SK-N-SH (cell line): ENCODE measurements around the gene NOXRED1. TPM values are rescaled to one million over a fixed set of nuclear protein-coding genes. Genes with fewer than 3 reads are reported as not detected.
A peak's percentile ranks its signal among the peaks of the same experiment; 100 is the strongest.

Experiments used
- CTCF ChIA-PET: fragments of 300-600, 350-600 bp; formaldehyde crosslinking; extraction: SDS; loops from one replicate; lab custom pipeline; 2021; lab: Yijun Ruan, JAX
- POLR2A ChIA-PET: fragments of 350-600 bp; sonication (Branson Sonifier 250); formaldehyde crosslinking; extraction: SDS; loops from one replicate; lab custom pipeline; 2020; ENCODE audit warnings: antibody characterized with exemption, inconsistent platforms; lab: Yijun Ruan, JAX
- DNase-seq: peaks from one replicate; pipeline ENCODE4 v3.0.0; 2012
- H2AFZ ChIP-seq: fragments of 200-600 bp; sonication (generic); 2 replicates; pipeline ENCODE4 v1.8.1; 2016; ENCODE audit warnings: antibody characterized with exemption, mild to moderate bottlenecking, low read depth
- H3F3A ChIP-seq: fragments of 200-600 bp; sonication (generic); replicated peaks from 2 replicates; pipeline ENCODE3; 2016; ENCODE audit warnings: antibody characterized with exemption, mild to moderate bottlenecking; ENCODE audit not compliant: insufficient read depth
- H3K27ac ChIP-seq, 2 experiments: fragments of 200-500 bp in 1 of 2; fragments of 200-600 bp in 1 of 2; sonication (Bioruptor generic) in 1 of 2; sonication (generic), shearing (Covaris generic) in 1 of 2; 2 replicates each; pipeline versions ENCODE4 v1.5.1 to v1.6.1; 2014 to 2016; ENCODE audit warnings: low read depth in 2 of 2, inconsistent platforms in 1 of 2, low read length in 1 of 2, mild to moderate bottlenecking in 1 of 2, mixed read lengths in 1 of 2
- H3K27me3 ChIP-seq: fragments of 200-600 bp; sonication (generic), shearing (Covaris generic); 2 replicates; pipeline ENCODE4 v1.6.1; 2016; ENCODE audit warnings: mixed run types; ENCODE audit not compliant: insufficient read depth
- H3K36me3 ChIP-seq, 2 experiments: fragments of 200-500 bp in 1 of 2; fragments of 200-600 bp in 1 of 2; sonication (Bioruptor generic) in 1 of 2; sonication (generic) in 1 of 2; replicated peaks in 1 of 2; 2 replicates each; pipeline versions ENCODE3 to v1.5.1; 2014 to 2016; ENCODE audit warnings: low read length in 1 of 2, mild to moderate bottlenecking in 1 of 2; ENCODE audit not compliant: insufficient read depth in 2 of 2, control insufficient read depth in 1 of 2
- H3K4me1 ChIP-seq, 2 experiments: fragments of 200-500 bp in 1 of 2; fragments of 200-600 bp in 1 of 2; sonication (Bioruptor generic) in 1 of 2; sonication (generic), shearing (Covaris generic) in 1 of 2; 2 replicates each; pipeline versions ENCODE4 v1.5.1 to v1.6.1; 2014 to 2016; ENCODE audit warnings: low read depth in 1 of 2, low read length in 1 of 2, mixed run types in 1 of 2; ENCODE audit not compliant: insufficient read depth in 2 of 2, control insufficient read depth in 1 of 2
- H3K4me2 ChIP-seq: fragments of 200-600 bp; sonication (generic), shearing (Covaris generic); 2 replicates; pipeline ENCODE4 v1.6.1; 2017; ENCODE audit warnings: mixed run types
- H3K4me3 ChIP-seq, 2 experiments: fragments of 200-500 bp in 1 of 2; fragments of 200-600 bp in 1 of 2; sonication (Bioruptor generic) in 1 of 2; sonication (generic), shearing (Covaris generic) in 1 of 2; 2 replicates each; pipeline versions ENCODE4 v1.5.1 to v1.8.1; 2014 to 2016; ENCODE audit warnings: low read depth in 2 of 2, inconsistent platforms in 1 of 2, low read length in 1 of 2, mild to moderate bottlenecking in 1 of 2, mixed read lengths in 1 of 2, moderate library complexity in 1 of 2
- H3K79me2 ChIP-seq: fragments of 200-600 bp; sonication (generic); 2 replicates; pipeline ENCODE4 v1.8.1; 2017; ENCODE audit warnings: mild to moderate bottlenecking; ENCODE audit not compliant: insufficient read depth
- H3K9ac ChIP-seq: fragments of 200-600 bp; sonication (generic); 2 replicates; pipeline ENCODE4 v1.6.1; 2017; ENCODE audit warnings: mixed run types
- H3K9me2 ChIP-seq: fragments of 200-600 bp; sonication (generic); 2 replicates; pipeline ENCODE4 v1.6.1; 2017; ENCODE audit warnings: mixed run types
- H3K9me3 ChIP-seq: fragments of 200-600 bp; sonication (generic); 2 replicates; pipeline ENCODE4 v1.6.1; 2017; ENCODE audit warnings: mixed run types, mild to moderate bottlenecking, moderate library complexity
- H4K20me1 ChIP-seq: fragments of 200-600 bp; sonication (generic); 2 replicates; pipeline ENCODE4 v1.6.1; 2017; ENCODE audit warnings: mild to moderate bottlenecking, mixed run types; ENCODE audit not compliant: insufficient read depth
- CTCF ChIP-seq: fragments of 200-600 bp; sonication (generic); IDR thresholded peaks from 2 replicates; pipeline ENCODE4 v1.6.1; 2017; ENCODE audit warnings: antibody characterized with exemption, mild to moderate bottlenecking, moderate library complexity
- ELF1 ChIP-seq: IDR thresholded peaks from 2 replicates; pipeline ENCODE4 v1.4.0; 2012
- EZH2phosphoT487 ChIP-seq: fragments of 200-600 bp; sonication (generic); IDR thresholded peaks from 2 replicates; pipeline ENCODE4 v1.6.1; 2017; ENCODE audit warnings: low read depth, mixed run types, mild to moderate bottlenecking, antibody characterized with exemption, moderate library complexity, borderline replicate concordance
- FOSL2 ChIP-seq: IDR thresholded peaks from 2 replicates; pipeline ENCODE4 v1.4.0; 2012; ENCODE audit warnings: low read depth, mild to moderate bottlenecking, moderate library complexity, borderline replicate concordance
- IRF3 ChIP-seq: fragments of 150-350 bp; IDR thresholded peaks from 2 replicates; pipeline ENCODE4 v1.6.1; 2016; ENCODE audit warnings: mild to moderate bottlenecking, low read depth, low read length
- MEF2A ChIP-seq: IDR thresholded peaks from 2 replicates; pipeline ENCODE4 v1.4.0; 2012; ENCODE audit warnings: low read depth, borderline replicate concordance
- NFIC ChIP-seq: IDR thresholded peaks from 2 replicates; pipeline ENCODE4 v1.4.0; 2012; ENCODE audit warnings: borderline replicate concordance
- PBX3 ChIP-seq: IDR thresholded peaks from 2 replicates; pipeline ENCODE4; 2012
- SMC3 ChIP-seq: IDR thresholded peaks from 2 replicates; pipeline ENCODE4 v1.6.1; 2012; ENCODE audit warnings: low read depth, low read length, improper control_type of control experiment
- TCF12 ChIP-seq: IDR thresholded peaks from 2 replicates; pipeline ENCODE4 v1.4.0; 2012
- USF1 ChIP-seq: IDR thresholded peaks from 2 replicates; pipeline ENCODE4 v1.4.0; 2012; ENCODE audit warnings: low read depth, borderline replicate concordance
- USF2 ChIP-seq: fragments of 150-350 bp; IDR thresholded peaks from 2 replicates; pipeline ENCODE4 v1.6.1; 2017; ENCODE audit warnings: antibody characterized with exemption, low read length, low read depth, borderline replicate concordance
- WGBS: methylation state at CpG from one replicate; pipeline ENCODE4 v1.1.6; 2017; ENCODE audit warnings: low lambda C conversion rate; 5-methylcytosine and 5-hydroxymethylcytosine counted together
- polyA plus RNA-seq, 3 experiments: library from polyadenylated mRNA; depleted of rRNA; stranded (reverse); fragments of >200 nt; gene quantifications; 2 replicates each; pipeline ENCODE4 v1.2.3, GENCODE V29; 2012

NOXRED1 gene
- polyA plus RNA-seq, 1 of the 3 experiments (the other 2 are of a cell fraction): 0.21 TPM

GRCh38 chr14:77424862-77425261 lies 1.5 kb upstream of the NOXRED1 start:
- Histone ChIP-seq H3F3A (peaks cover 3% of the 10 kb centered on the region), H3K36me3 (peaks cover 54 to 85% of the 10 kb centered on the region in 2 experiments), H3K79me2 (no peaks in the 10 kb centered on the region), H2AFZ (no peak overlapping the region), H3K27me3 (no peaks in the 10 kb centered on the region), H3K9me3 (peaks cover 8% of the 10 kb centered on the region; the same call in 1 of the 2 replicates), H3K4me3 (no peak overlapping the region), H3K9ac (no peak overlapping the region), H3K9me2 (no peaks in the 10 kb centered on the region), H3K27ac (no peak overlapping the region), H3K4me1 (no peaks in the 10 kb centered on the region), H4K20me1 (no peaks in the 10 kb centered on the region), H3K4me2 (no peak overlapping the region)
- DNase-seq: no peak
- WGBS: 93% methylated on average over 3 of the region's 3 CpGs
- ChIA-PET CTCF (interaction anchor here (0.8 kb wide), 2 partner anchors 16 to 18 kb away, joined by 3 read pairs; no protein-coding TSS in a partner anchor), POLR2A (interaction anchor here (0.6 kb wide), 1 partner anchor 23 kb away, joined by 3 read pairs; no protein-coding TSS in a partner anchor)
- no peak for TF ChIP-seq FOSL2
- no peak for TF ChIP-seq SMC3
- TF ChIP-seq ELF1: no peak

- ChIA-PET CTCF (no interaction called here), POLR2A (no interaction called here)
- Histone ChIP-seq H3K36me3 (peaks cover 32 to 48% of the 10 kb centered on the region in 2 experiments), H4K20me1 (no peaks in the 10 kb centered on the region), H3K9me2 (no peaks in the 10 kb centered on the region), H3K9me3 (peaks cover 10% of the 10 kb centered on the region; the same call in 1 of the 2 replicates), H3K27ac (no peak overlapping the region), H2AFZ (no peak overlapping the region), H3F3A (peaks cover 9% of the 10 kb centered on the region), H3K4me1 (no peaks in the 10 kb centered on the region), H3K27me3 (no peaks in the 10 kb centered on the region), H3K79me2 (no peaks in the 10 kb centered on the region), H3K4me3 (no peak overlapping the region), H3K9ac (no peak overlapping the region), H3K4me2 (no peak overlapping the region)
- WGBS: 43% methylated on average over 2 of the region's 2 CpGs
- no peak for DNase-seq
- TF ChIP-seq NFIC: no peak
- TF ChIP-seq MEF2A: no peak
- 0 out of 2 replicates have a peak, but pooled peaks have one; percentile 9 for TF ChIP-seq PBX3
Observed at GRCh38 chr14:77421201-77421600, 2.1 kb downstream of the NOXRED1 start.

- no peaks in the 10 kb centered on the region for H3K79me2 ChIP-seq
- 77% methylated on average over 4 of the region's 8 CpGs for WGBS
- no peak overlapping the region for H3K4me2 ChIP-seq
- POLR2A ChIA-PET: no interaction called here
- DNase-seq: no peak
- H3K9me3 ChIP-seq: peaks cover 10% of the 10 kb centered on the region; the same call in 1 of the 2 replicates
- no peak overlapping the region for H3K4me3 ChIP-seq
- H3K27me3 ChIP-seq: no peaks in the 10 kb centered on the region
- H4K20me1 ChIP-seq: no peaks in the 10 kb centered on the region
- peaks cover 8% of the 10 kb centered on the region for H3F3A ChIP-seq
- H3K27ac ChIP-seq: no peak overlapping the region
- no peak overlapping the region for H2AFZ ChIP-seq
- H3K4me1 ChIP-seq: no peaks in the 10 kb centered on the region
- CTCF ChIA-PET: no interaction called here
- H3K9me2 ChIP-seq: no peaks in the 10 kb centered on the region
- no peak overlapping the region for H3K9ac ChIP-seq
- H3K36me3 ChIP-seq: peaks cover 8 to 16% of the 10 kb centered on the region in 2 experiments
- TF ChIP-seq ELF1 (no peak), EZH2phosphoT487 (no peak), FOSL2 (no peak), TCF12 (no peak), PBX3 (no peak), CTCF (no peak), SMC3 (no peak), USF2 (no peak), IRF3 (no peak), USF1 (no peak)
Observed at GRCh38 chr14:77416836-77417235, 6.5 kb downstream of the NOXRED1 start.
